Activated naive CD8-positive, alpha-beta T cell treated with anti-CD3 and anti-CD28 coated beads, Interleukin-2, amount 50 U/mL, for 16 hours (primary cell): ENCODE results near the gene CLDN7.

ENCODE experiments used
- DNase-seq: peaks from one replicate; pipeline ENCODE4 v3.0.0-alpha.2; 2020; ENCODE audit warnings: low read depth, low spot score

The CLDN7 gene, protein sequence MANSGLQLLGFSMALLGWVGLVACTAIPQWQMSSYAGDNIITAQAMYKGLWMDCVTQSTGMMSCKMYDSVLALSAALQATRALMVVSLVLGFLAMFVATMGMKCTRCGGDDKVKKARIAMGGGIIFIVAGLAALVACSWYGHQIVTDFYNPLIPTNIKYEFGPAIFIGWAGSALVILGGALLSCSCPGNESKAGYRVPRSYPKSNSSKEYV

GRCh38 chr17:7262192-7262934 is at the start of gene CLDN7:
CLDN7 (minus strand) TSS chr17:7262478; CDS start chr17:7262043, 435 bp downstream.
- DNase-seq, result no peak

GRCh38 chr17:7311110-7311705 is 48.9 kb upstream of the CLDN7 start:
- no peak for DNase-seq

DNA sequence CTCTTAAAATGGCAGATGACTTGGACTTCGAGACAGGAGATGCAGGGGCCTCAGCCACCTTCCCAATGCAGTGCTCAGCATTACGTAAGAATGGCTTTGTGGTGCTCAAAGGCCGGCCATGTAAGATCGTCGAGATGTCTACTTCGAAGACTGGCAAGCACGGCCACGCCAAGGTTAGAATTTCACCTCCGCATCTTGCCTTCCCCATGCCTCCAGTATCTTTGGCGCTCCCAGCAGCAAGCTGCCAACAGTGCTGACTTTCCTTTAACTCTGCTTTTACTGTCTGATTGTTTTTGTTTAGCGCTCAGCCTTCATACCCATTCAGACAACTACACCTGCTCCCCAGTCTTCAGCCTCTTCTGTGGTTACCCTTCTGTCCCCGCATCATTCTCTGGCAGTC is 47.4 kb upstream of the CLDN7 start:
- no peak for DNase-seq

GRCh38 chr17:7308625-7309433 is 46.6 kb upstream of the CLDN7 start:
- peak; percentile 68 for DNase-seq

DNA sequence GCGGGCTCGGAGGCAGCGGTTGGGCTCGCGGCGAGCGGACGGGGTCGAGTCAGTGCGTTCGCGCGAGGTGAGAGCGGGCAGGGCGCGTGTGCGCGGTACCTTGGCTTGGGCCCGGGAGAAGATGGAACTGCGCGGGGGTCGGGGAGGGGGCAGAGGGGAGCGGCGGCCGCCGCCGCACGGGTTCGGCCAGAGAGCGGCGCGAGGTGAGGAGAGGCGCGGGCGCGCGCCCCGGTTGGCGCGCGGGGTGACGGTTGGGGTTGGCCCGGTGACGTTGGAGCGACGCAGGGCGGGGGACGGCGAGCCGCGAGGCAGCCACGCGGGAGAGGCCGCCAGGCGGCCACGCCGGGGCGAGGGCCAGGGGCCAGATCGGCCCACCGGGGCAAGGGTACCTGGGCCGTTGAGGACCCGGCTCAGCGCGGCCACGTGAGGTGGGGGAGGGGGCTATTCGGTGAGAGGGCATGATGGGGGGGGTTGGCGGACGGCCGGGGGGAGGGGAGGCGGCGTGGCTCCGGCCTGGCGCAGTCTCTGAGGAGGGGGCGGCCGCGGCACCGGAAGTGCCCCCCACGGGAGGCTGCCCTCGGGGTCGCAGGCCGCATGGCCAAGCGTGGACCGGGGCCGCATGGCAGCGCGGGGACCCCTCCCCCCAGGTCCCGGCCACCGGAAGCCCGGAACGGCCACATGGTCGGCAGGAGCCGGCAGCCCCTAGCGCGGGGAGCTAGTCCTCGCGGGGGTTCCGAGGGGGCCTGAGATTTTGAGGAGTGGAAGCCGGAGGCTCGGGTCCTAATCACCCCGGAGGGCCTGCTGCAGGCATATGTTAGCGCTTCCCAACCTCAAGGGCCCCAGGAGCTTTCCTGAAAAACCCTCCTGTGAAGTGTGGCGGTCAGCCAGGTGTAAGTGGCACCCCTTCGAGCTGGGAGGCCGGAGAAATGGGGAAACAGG is 45.7 kb upstream of the CLDN7 start:
- DNase-seq, result no peak

DNA sequence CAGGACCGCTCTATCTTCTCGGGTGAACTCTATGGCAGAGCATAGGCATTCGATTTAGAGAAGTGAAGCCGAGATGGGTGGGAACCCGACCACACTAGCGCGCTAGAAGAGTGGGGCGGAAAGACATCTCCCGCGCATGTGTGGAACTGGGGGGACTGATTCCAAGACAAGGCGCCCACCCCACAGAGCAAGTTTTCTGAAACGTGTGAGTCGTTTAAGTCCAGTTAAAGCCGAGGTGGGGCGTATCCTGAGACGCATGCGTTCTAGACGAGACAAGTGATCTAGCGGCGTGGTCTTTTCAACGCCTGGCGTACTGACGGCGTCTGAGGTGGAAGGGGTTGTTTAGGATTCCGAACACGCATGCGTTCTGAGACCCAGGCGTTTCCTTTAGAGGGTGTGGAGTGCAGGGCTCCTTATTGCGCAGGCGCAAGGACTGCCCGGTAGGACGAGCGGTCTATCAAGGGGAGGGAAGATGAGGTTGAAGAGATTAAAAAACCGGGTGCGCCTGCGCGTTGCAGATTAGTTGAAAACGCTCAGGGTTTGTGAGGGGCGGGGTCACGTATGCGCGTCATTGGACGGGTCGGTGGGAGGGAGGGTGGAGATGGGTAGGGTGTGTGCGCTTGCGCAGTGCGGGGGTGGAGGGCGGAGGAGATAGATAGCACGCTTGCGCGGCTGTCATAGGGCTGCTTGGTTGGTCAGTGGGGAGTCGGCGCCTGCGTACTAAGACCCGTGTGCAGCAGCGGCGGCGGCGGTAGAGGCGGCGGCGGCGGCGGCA is 44.8 kb upstream of the CLDN7 start, which contains the start of gene EIF5A:
Gene EIF5A, plus strand, starts transcription at position 718 of the 775 bp plus-strand sequence. CDS start 2,008 bp downstream, outside the sequence.
- peak; percentile 100 for DNase-seq

- no peak for DNase-seq
These were observed 41.9 kb upstream of the CLDN7 start for GRCh38 chr17:7304179-7304578.

DNA sequence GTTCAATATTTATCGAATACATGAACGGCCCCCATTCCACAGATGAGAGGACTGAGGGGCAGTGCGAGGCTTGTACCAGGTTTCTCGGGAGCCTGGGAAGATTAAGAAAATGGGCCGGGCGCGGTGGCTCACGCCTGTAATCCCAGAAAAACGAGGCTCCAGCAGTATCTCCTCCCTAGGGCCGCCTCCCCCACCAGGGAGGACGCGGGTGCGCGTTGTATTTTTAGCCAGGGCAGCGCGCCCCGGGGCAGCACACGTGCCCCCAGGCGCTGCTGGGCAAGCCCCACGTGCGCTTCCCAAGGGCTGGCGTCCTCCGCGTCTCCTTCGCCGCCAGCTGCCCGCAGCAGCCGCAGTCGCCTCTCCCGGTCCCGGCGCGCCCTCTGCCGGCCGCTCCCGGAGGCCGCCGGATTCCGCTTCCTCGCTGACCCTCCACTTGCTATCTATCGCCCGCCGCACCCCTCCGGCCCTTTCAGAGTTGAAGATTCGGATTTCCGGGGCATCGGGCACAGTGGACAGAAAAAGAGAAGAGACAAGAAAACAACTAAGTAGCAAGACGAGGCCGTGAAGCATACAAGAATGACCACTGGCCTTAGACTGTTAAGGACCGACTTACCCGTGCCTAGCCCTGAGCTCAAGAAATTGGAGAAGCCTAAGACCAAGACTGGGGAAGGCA is 34.0 kb upstream of the CLDN7 start:
- DNase-seq, result no peak

DNA sequence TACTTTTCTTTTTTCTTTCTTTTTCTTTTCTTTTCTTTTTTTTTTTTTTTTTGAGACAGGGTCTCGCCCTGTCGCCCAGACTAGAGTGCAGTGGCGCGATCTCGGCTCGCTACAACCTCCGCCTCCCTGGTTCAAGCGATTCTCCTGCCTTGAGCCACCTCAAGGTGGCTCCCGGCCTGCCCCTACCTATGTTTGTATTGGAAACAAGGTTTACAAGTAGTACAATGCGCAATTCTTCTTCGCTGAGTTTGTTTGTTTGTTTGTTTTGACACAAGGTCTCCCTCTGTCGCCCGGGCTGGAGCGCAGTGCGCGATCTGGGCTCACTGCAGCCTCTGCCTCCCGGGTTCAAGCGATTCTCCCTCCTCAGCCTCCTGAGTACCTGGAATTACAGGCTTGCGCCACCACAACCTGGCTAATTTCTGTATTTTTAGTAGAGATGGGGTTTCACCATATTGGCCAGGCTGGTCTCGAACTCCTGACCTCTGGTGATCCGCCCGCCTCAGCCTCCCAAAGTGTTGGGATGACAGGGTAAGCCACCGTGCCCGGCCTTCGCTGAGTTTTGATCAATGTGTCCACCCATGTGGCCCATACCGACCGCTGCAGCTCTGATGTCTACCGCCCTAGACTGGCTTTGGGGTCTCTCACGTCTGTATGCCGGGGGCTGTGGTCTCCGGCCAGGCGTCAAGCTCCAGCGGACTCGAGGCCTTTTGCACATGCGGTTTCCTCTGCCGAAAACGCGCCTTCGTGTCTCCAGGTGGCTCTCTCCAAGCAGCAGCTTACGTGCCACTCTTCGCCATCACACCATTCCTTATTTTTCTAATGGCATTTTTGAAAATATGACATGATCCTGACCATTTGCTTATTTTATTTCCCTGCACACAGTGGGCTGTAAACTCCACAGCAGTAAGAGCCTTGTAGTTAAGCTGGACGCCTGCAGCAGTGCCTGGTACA is 33.2 kb upstream of the CLDN7 start:
- no peak for DNase-seq

DNA sequence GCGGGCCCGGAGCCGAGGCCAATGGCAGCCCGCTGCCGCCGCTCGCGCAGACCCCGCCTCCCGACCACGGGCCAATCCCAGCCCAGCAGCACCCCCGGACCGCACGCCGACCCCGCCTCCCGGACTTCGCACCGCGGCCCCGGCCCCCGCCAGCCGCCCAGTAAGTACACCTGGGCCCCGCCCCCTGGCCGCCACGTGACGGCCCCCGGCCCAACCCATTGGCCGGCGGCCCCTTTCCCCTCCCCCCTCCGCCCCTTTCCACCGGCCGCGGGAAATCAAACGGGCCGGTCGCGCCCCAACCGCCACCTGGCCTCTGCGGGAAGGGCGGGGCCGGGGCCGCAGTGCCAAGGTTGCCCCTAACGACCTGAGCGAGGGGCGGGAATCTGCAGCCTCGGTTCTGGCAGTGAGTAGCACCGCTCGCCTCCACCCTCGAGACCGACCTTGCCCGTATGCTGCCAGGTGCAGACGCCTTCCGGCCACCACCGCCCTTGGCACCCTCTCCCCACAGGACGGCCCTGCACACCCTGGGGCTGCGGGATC is 32.4 kb upstream of the CLDN7 start, which contains the start of gene YBX2:
Gene YBX2, minus strand, starts transcription at position 26 of the 540 bp plus-strand sequence. CDS start 139 bp downstream, outside the sequence.
- DNase-seq, result peak; percentile 51

GRCh38 chr17:7293816-7294613 is 31.7 kb upstream of the CLDN7 start:
- no peak for DNase-seq

GRCh38 chr17:7293159-7293558 is 30.9 kb upstream of the CLDN7 start:
- no peak for DNase-seq

DNA sequence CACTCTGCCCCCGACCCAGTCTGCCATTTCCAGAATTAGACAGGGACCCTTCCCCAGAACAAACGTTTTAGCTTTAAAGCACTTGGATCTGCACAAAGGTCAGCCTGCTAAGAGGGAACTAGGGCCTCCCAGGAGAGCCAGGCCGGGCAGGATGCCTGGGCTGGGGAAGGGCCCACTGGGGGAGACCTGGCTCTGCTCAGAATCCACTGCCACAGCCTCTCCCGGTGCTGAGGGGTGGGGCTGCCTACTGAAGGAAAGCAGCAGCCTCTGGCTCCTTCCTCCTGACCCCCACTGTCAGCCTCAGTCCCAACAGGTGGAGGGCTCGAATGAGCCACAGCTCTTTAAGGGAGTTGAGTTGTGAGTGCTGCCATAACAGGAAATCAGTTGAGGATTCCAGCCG is 30.5 kb upstream of the CLDN7 start:
- DNase-seq, result no peak

DNA sequence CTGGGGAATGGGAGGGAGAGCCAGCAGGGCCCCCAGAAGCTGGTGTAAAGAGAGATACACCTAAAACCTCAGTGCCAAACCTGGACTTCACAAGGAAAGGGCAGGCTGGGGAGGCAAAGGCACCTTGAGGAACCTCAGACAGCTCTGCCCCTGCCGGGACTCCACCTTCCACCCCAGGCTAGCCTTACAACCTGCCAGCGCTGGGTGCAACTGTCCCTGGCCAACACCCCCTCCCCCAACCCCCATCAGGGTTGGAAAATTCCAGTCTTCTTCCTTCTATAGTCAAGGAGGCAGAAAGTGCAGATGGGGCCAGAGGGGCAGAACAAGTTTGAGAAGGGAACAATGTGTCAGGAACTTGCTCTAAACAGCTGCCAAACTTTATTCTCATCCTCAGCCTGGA is 29.9 kb upstream of the CLDN7 start:
- no peak for DNase-seq

DNA sequence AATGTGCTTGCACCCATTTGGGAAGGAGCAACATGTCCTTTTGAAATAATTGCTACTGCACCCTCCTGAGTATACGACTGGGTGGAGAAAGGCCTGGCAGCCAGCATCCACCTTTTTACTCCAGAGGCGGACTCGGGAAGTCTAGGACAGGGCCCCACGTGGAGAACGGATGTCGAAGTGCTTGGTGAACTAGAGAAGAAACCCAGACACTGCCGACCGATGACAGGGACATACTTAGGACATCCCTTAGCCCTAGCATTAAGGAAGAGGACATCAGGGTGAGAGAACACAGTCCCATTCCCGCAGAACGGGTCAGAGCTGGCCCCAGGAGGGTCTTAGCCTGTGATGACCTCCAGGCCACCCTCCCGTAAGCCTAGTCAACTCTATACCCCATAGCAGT is 28.4 kb upstream of the CLDN7 start:
- DNase-seq, result no peak

GRCh38 chr17:7290166-7290565 is 27.9 kb upstream of the CLDN7 start:
- no peak for DNase-seq
